WI38 (cell line): ENCODE data around the gene MYRIP.

ENCODE experiments used
- H3K4me3 ChIP-seq: 2 replicates; pipeline ENCODE4 v1.5.1; 2011; ENCODE audit warnings: low read depth, mild to moderate bottlenecking, control low read depth, low read length
- CTCF ChIP-seq: IDR thresholded peaks from 2 replicates; pipeline ENCODE4 v1.5.1; 2012; ENCODE audit warnings: low read depth, mild to moderate bottlenecking, control low read depth, low read length

MYRIP gene

GRCh38 chr3:40302784-40303183, 493.4 kb downstream of the MYRIP start:
- TF ChIP-seq CTCF, result no peak
- H3K4me3 ChIP-seq, result no peak overlapping the region

- no peak for TF ChIP-seq CTCF
- no peak overlapping the region for H3K4me3 ChIP-seq
These were observed 494.9 kb downstream of the MYRIP start for GRCh38 chr3:40304352-40304751.

GRCh38 chr3:40306336-40306735, 496.9 kb downstream of the MYRIP start:
- no peak for TF ChIP-seq CTCF
- H3K4me3 ChIP-seq, result no peak overlapping the region

- TF ChIP-seq CTCF, result no peak
- H3K4me3 ChIP-seq, result no peak overlapping the region
These were observed 497.8 kb downstream of the MYRIP start for GRCh38 chr3:40307176-40307575.

- TF ChIP-seq CTCF, result no peak
These were observed 499.5 kb downstream of the MYRIP start for GRCh38 chr3:40308725-40309417.

GRCh38 chr3:40309418-40309924, 500.1 kb downstream of the MYRIP start, which contains the start of gene EIF1B:
EIF1B (plus strand) TSS chr3:40309707; CDS start chr3:40309942, 235 bp downstream.
- peak; percentile 85 for TF ChIP-seq CTCF
- H3K4me3 ChIP-seq, result peak within 1 kb of the TSS; percentile 92

More at GRCh38 chr3:40308725-40309417, 499.5 kb downstream of the MYRIP start:
- peak overlapping the region; percentile 92 for H3K4me3 ChIP-seq
